Fibroblast of lung (primary cell): ENCODE data around the gene TDRD7. TPM values are rescaled to one million over a fixed set of nuclear protein-coding genes. Genes with fewer than 3 reads are reported as not detected.

Experiments used
- DNase-seq, 2 donors: peaks; one replicate each; pipeline versions ENCODE4 v3.0.0 to v3.0.0-alpha.2; 2010; ENCODE audit warnings: low read depth in 2 of 2
- H2AFZ ChIP-seq: 2 replicates; pipeline ENCODE4 v1.5.1; 2012; ENCODE audit warnings: low read length, control low read depth, inconsistent platforms
- H3K27ac ChIP-seq: 2 replicates; pipeline ENCODE4 v1.5.1; 2011; ENCODE audit warnings: low read length, control low read depth; ENCODE audit not compliant: insufficient read depth
- H3K27me3 ChIP-seq: 2 replicates; pipeline ENCODE4 v1.5.1; 2011; ENCODE audit warnings: mild to moderate bottlenecking, low read length; ENCODE audit not compliant: control insufficient read depth, insufficient read depth
- H3K36me3 ChIP-seq: 2 replicates; pipeline ENCODE4 v1.5.1; 2011; ENCODE audit warnings: low read length; ENCODE audit not compliant: control insufficient read depth, insufficient read depth
- H3K4me1 ChIP-seq: 2 replicates; pipeline ENCODE4 v1.5.1; 2011; ENCODE audit warnings: low read length; ENCODE audit not compliant: control insufficient read depth, insufficient read depth; ENCODE audit errors: extremely low read depth
- H3K4me2 ChIP-seq: 2 replicates; pipeline ENCODE4 v1.5.1; 2011; ENCODE audit warnings: low read length, control low read depth; ENCODE audit not compliant: insufficient read depth; ENCODE audit errors: extremely low read depth
- H3K4me3 ChIP-seq, 4 experiments: fragments of 200-600 bp in 1 of 4; sonication (generic) in 1 of 4; replicated peaks in 1 of 4; 2 replicates each; pipeline ENCODE4 v1.5.1; 2011 to 2016; ENCODE audit warnings: low read length in 4 of 4, low read depth in 3 of 4, mild to moderate bottlenecking in 3 of 4, control low read depth in 2 of 4, inconsistent platforms in 1 of 4, mixed read lengths in 1 of 4; ENCODE audit not compliant: insufficient read depth in 1 of 4; ENCODE audit errors: control extremely low read depth in 1 of 4
- H3K79me2 ChIP-seq: 2 replicates; pipeline ENCODE4 v1.5.1; 2012; ENCODE audit warnings: mild to moderate bottlenecking, low read length, inconsistent platforms; ENCODE audit not compliant: control insufficient read depth, insufficient read depth
- H3K9ac ChIP-seq: 2 replicates; pipeline ENCODE4 v1.5.1; 2011; ENCODE audit warnings: mild to moderate bottlenecking, low read length, control low read depth; ENCODE audit not compliant: insufficient read depth
- H3K9me3 ChIP-seq: 2 replicates; pipeline ENCODE4 v1.5.1; 2012; ENCODE audit warnings: low read depth, low read length; ENCODE audit not compliant: control insufficient read depth, insufficient read depth
- H4K20me1 ChIP-seq: 2 replicates; pipeline ENCODE4 v1.5.1; 2011; ENCODE audit warnings: low read length; ENCODE audit not compliant: control insufficient read depth, insufficient read depth; ENCODE audit errors: extremely low read depth
- CTCF ChIP-seq, 2 donors: IDR thresholded peaks in 1 of 2; conservative IDR thresholded peaks in 1 of 2; 1 replicate in 1 of 2; 2 replicates in 1 of 2; pipeline ENCODE4 v1.5.1; 2011 to 2012; ENCODE audit warnings: low read length in 2 of 2, control low read depth in 1 of 2, inconsistent platforms in 1 of 2, low read depth in 1 of 2, mild to moderate bottlenecking in 1 of 2
- EZH2 ChIP-seq: IDR thresholded peaks from 2 replicates; pipeline ENCODE4 v1.5.1; 2012; ENCODE audit warnings: low read length, control low read depth, mild to moderate bottlenecking; ENCODE audit errors: missing control alignments
- polyA plus RNA-seq, 2 donors: library from polyadenylated mRNA; depleted of rRNA in 1 of 2; stranded (reverse) in 1 of 2; unstranded in 1 of 2; fragments of >200 nt; gene quantifications; 2 replicates each; pipeline ENCODE4 v1.2.1, GENCODE V29; 2011 to 2012; ENCODE audit warnings: missing spikeins in 1 of 2
- total RNA-seq: library from RNA; depleted of rRNA; stranded (reverse); fragments of >200 nt; gene quantifications from 2 replicates; pipeline ENCODE4 v1.2.1, GENCODE V29; 2014

TDRD7 gene
- total and polyA plus RNA-seq, 2 donors (not counting 1 experiment from before 2014, with no cell fraction given): 9.8 to 14.7 TPM

DNA sequence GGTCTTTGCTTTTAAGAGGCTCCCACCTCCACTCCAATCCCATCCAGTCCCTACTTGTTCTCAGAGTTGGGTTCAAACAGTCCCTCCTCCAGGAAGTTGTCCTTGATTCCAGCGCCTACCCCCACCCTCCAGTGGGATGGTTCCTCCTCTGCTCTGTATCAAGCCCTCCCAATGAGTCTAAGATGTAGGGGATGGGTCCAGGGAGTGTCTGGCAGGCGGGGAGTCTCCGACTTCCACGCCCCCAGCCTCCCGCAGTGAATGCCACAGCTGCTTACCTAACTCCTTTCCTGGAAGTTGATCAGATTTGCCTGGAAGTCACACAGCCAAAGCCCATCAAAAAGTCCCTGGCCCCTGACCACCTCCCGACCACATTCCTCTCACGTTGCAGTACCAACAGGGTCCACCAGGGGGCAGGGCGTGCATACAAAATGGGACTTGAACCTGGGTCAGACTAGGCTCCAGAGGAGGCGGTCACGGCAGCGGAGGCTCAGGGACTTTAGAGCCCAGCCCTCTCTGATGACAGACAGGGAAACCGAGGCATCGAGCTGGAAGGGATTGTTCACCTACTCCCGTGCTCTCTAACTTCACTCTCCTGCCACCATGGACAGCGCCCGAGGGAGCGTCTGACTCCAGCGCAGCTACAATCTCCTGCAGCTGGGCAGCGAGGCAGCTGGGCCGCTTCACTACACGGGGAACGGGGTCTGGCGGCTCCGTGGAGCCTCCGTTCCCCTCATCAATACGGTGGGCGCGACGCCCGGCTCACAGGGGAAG lies 25.0 kb upstream of the TDRD7 start:
- Histone ChIP-seq H3K9me3 (no peaks in the 10 kb centered on the region), H3K4me3 (no peak overlapping the region), H2AFZ (no peak overlapping the region), H4K20me1 (no peaks in the 10 kb centered on the region), H3K4me2 (peak overlapping the region; percentile 75), H3K79me2 (no peaks in the 10 kb centered on the region), H3K9ac (no peak overlapping the region), H3K27ac (no peak overlapping the region), H3K36me3 (no peaks in the 10 kb centered on the region), H3K4me1 (no peaks in the 10 kb centered on the region), H3K27me3 (peaks cover 2% of the 10 kb centered on the region)
- TF ChIP-seq EZH2 (no peak), CTCF (conservative IDR thresholded peaks at IDR 0.05 in 1 of 2, IDR thresholded peaks at IDR 0.05 in 1 of 2; ENCODE audit: low read depth in 1 of 2, low read length in 2 of 2) (peak; percentile 99)
- peak; percentile 52 to 63 for DNase-seq

DNA sequence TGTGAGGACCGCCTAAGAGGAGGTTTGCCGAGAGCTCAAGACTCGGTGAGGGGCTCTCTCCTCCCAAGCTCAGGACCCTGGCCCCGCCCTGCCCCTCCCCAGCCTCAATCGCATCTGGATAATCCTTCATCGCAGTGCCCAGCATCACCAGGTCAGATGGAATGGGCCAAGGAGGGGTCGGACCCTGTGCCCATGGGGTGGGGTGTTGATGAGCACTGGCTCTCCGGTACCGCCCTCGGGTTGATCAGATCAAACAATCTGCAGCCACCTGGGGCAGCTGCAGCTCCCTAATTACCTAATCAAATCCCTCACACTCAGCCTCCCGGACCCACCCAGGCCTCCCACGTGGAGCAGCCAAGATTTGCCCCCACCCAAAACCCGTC lies 24.4 kb upstream of the TDRD7 start:
- no peaks in the 10 kb centered on the region for H4K20me1 ChIP-seq
- TF ChIP-seq CTCF (conservative IDR thresholded peaks at IDR 0.05 in 1 of 2, IDR thresholded peaks at IDR 0.05 in 1 of 2; ENCODE audit: low read depth in 1 of 2, low read length in 2 of 2) (no peak), EZH2 (no peak)
- DNase-seq: no peak
- no peak overlapping the region for H2AFZ ChIP-seq
- H3K27ac ChIP-seq: no peak overlapping the region
- no peak overlapping the region for H3K4me3 ChIP-seq
- H3K9me3 ChIP-seq: no peaks in the 10 kb centered on the region
- peak overlapping the region; percentile 75 for H3K4me2 ChIP-seq
- H3K9ac ChIP-seq: no peak overlapping the region
- H3K4me1 ChIP-seq: no peaks in the 10 kb centered on the region
- H3K36me3 ChIP-seq: no peaks in the 10 kb centered on the region
- H3K27me3 ChIP-seq: peaks cover 2% of the 10 kb centered on the region
- H3K79me2 ChIP-seq: no peaks in the 10 kb centered on the region

DNA sequence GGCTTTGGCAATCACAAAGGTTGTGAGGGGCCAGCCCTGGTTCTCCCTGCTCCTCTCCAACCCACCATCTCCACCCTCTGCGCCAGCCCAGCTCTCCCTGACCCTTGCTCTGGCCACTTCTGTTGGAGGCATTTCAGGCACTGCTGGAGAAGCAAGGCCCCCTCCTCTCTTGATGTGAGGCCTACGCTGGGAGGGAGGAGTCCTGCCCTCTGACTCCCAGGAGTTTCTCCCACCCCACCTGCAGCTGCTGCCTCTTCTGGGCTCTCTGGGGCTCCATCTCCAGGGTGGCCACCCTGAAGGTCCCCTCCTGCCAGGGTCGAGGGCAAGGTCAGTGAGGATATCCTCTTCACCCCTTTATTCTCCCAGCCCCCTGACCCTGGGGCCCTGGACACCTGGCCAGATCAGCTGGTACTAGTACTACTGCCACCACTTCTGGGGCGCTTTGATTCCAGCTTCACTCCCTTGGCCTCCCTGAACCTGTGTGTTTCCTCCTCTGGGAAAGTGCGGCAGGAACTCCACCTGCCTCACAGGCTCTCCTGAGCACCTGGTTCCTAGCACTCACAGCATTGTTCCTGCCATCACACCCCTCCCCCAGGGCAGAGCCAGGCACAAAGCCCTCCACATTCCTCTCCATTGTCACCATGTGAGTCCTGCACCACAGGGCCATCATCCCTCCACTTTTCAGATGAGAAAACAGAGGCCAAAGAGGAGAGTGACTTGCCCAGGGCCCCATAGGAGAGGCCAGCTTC lies 23.8 kb upstream of the TDRD7 start:
- no peaks in the 10 kb centered on the region for H3K36me3 ChIP-seq
- TF ChIP-seq EZH2 (no peak), CTCF (conservative IDR thresholded peaks at IDR 0.05 in 1 of 2, IDR thresholded peaks at IDR 0.05 in 1 of 2; ENCODE audit: low read depth in 1 of 2, low read length in 2 of 2) (no peak)
- H3K79me2 ChIP-seq: no peaks in the 10 kb centered on the region
- no peaks in the 10 kb centered on the region for H3K4me1 ChIP-seq
- H2AFZ ChIP-seq: no peak overlapping the region
- H3K9ac ChIP-seq: no peak overlapping the region
- H3K9me3 ChIP-seq: no peaks in the 10 kb centered on the region
- H3K4me3 ChIP-seq: no peak overlapping the region
- no peak for DNase-seq
- no peak overlapping the region for H3K27ac ChIP-seq
- H3K27me3 ChIP-seq: peaks cover 2% of the 10 kb centered on the region
- no peaks in the 10 kb centered on the region for H4K20me1 ChIP-seq
- H3K4me2 ChIP-seq: no peak overlapping the region
